NB4 (cell line): ENCODE data around the gene IGF2BP3.

Experiments used
- DNase-seq: peaks from one replicate; pipeline ENCODE4 v3.0.0; 2010; ENCODE audit warnings: low read depth
- H3K4me3 ChIP-seq: one replicate; pipeline ENCODE4 v1.5.1; 2011; ENCODE audit warnings: mild to moderate bottlenecking, low read depth, low read length, moderate library complexity
- MYC ChIP-seq: IDR thresholded peaks from 2 replicates; pipeline ENCODE4 v1.6.1; 2011; ENCODE audit warnings: low read depth, low read length
- POLR2A ChIP-seq: IDR thresholded peaks from 2 replicates; pipeline ENCODE4 v1.6.1; 2011; ENCODE audit warnings: mild to moderate bottlenecking; ENCODE audit not compliant: insufficient read length; ENCODE audit errors: extremely low read depth
- TF ChIP-seq, protein P1 (sequence below): IDR thresholded peaks from 2 replicates; pipeline ENCODE4 v1.6.1; 2011; ENCODE audit warnings: low read depth, low read length
- TF ChIP-seq, protein P2 (sequence below): IDR thresholded peaks from one replicate; pipeline ENCODE4 v1.5.1; 2012; ENCODE audit warnings: low read depth, low read length

The IGF2BP3 gene

DNA sequence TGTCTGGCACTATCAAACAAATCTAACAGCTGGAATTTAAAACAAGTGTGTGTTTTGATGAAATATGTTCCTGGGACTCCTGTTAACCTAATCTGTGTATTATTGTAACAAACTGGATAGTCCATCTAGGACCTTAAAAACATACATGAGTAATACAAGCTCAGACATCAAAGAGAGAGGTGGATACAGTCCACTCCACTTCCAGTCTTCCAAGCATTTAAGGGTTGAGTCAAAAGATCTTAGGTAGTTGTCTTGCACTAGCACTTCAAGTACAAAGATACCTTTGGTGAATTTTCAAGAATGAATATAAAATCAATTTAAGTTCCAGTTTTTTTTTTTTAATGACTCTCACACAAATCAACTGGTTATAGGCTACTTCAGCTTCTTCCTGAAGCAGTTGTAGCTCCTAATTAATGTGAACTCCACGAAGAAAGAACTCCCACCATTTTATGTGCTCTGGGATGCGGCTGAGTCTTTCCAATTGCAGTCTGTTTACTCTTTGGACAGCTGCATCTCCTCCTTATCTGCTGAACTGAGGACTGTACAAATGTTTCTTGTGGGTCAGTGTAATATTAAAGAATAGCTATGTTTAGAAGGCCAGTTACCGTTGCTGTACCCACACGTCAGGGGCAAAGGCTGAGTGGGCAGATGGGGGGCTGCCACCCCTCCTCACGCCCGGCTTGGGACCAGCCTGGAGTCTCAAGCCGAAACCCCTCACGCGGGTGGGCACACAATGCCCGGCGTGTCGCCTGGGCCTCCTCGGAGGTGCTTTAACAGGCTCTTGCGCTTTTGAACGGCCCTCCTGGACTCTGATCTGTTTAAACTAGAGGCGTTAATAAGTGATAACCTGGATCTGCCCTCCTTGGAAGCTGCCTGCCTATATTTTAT lies 2.9 kb upstream of the IGF2BP3 start:
- DNase-seq = peak; percentile 62
- H3K4me3 ChIP-seq = peak overlapping the region; percentile 82
- no peak for TF ChIP-seq POLR2A
- TF ChIP-seq, protein P1, sequence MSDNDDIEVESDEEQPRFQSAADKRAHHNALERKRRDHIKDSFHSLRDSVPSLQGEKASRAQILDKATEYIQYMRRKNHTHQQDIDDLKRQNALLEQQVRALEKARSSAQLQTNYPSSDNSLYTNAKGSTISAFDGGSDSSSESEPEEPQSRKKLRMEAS = no peak
- TF ChIP-seq, protein P2, sequence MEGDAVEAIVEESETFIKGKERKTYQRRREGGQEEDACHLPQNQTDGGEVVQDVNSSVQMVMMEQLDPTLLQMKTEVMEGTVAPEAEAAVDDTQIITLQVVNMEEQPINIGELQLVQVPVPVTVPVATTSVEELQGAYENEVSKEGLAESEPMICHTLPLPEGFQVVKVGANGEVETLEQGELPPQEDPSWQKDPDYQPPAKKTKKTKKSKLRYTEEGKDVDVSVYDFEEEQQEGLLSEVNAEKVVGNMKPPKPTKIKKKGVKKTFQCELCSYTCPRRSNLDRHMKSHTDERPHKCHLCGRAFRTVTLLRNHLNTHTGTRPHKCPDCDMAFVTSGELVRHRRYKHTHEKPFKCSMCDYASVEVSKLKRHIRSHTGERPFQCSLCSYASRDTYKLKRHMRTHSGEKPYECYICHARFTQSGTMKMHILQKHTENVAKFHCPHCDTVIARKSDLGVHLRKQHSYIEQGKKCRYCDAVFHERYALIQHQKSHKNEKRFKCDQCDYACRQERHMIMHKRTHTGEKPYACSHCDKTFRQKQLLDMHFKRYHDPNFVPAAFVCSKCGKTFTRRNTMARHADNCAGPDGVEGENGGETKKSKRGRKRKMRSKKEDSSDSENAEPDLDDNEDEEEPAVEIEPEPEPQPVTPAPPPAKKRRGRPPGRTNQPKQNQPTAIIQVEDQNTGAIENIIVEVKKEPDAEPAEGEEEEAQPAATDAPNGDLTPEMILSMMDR = no peak
- TF ChIP-seq MYC = no peak

DNA sequence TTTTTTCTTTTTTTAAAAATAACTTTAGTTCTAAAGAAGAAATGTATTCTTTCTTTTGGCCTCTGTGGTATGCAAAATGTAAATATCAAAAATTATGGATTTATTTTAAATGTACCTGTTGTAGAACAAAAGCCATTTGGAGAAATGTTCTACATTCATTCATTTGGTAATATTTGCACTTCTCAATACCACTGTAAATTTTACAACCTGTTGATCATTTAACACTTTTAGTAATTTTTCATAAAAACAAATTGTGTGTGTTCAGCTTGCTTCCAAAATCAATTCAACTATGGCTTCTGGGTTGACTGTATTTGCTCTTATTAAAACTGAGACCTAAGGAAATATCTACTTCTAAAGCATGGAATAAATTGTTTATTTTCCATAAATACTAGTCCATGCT lies 2.3 kb upstream of the IGF2BP3 start:
- peak overlapping the region; percentile 82 for H3K4me3 ChIP-seq
- DNase-seq = no peak
- TF ChIP-seq MYC = no peak
- TF ChIP-seq POLR2A = no peak
- TF ChIP-seq, protein P1 = no peak

DNA sequence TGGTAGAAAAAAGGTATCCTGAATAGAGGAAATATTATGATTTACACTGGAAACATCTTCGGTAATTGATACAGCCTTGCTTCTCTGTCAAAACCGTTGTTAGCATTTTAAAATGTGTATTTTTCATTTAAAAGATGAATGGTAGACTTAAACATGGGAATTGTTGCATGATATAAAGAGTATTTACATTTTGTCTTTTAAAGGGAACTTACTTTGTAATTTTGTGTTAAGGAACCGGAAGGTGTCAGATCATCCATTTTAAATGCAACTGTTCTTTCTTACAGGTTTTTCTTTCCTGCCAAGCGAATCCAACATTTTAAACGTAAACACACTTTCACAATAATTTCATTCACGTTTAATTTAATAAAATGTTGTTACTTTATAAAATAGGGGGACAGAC lies 1.8 kb upstream of the IGF2BP3 start:
- peak overlapping the region; percentile 82 for H3K4me3 ChIP-seq
- TF ChIP-seq, protein P1 = no peak
- TF ChIP-seq, protein P2 = no peak
- no peak for TF ChIP-seq MYC
- TF ChIP-seq POLR2A = no peak
- peak; percentile 68 for DNase-seq

DNA sequence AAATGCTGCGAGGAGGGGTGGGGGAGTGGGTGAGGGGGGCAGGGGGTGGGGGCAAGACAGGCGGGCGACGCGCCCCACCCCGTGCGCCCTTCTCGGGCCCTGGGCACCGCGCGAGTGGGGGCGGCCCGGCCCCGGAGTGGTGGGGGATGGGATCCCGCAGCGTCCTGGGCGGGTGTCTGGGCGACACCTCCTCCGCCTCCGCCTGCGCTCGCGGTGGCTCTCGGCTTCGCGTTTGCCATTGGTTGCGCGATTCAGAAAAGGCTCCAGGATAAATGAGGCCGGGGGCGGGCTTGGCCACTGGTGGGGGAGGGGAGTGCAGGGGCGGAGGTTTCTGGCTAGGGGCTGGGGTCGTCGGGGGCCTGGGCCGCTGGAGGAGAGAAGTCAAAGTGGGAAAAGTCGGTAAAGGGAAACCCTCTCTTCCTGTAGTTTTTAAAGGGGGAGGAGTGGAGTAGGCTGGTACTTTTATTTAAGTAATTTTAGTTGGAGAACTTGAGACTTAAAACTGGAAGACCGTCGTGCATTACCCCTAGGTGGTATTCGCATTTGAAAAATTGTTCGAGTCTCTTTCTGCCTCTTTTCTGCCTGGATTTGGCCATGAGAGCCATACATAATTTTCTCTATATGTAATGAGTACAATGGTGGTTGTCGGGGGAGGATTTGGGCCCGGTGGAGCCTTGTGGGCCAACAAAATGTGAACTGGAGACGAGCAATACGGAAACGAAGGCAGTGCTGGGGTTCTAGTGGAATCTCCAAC lies 992 bp upstream of the IGF2BP3 start:
- H3K4me3 ChIP-seq = peak overlapping the region; percentile 84
- DNase-seq = peak; percentile 98
- TF ChIP-seq, protein P2 = no peak
- TF ChIP-seq MYC (peak; percentile 40), POLR2A (peak; percentile 62)
- TF ChIP-seq, protein P1 = peak; percentile 55

DNA sequence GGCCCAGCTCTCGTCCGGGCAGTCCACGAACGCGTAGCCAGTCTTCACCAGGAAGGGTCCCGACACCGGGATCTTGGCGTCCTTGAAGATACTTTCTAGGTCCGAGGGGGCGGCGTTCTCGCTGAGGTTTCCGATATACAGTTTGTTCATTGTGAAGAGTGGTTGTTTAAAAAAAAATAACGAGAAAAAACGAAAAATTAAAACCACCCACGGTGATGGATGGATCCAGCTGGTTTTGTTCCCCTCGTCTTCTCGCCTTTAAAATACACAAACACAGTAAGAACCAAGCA lies 385 bp downstream of the IGF2BP3 start:
- peak overlapping the region; percentile 84 for H3K4me3 ChIP-seq
- DNase-seq = no peak
- TF ChIP-seq MYC (no peak), POLR2A (no peak)
- TF ChIP-seq, protein P1 = no peak
- TF ChIP-seq, protein P2 = no peak
